K562 (cell line): Measurements from ENCODE around the gene SLC37A2. TPM values are rescaled to one million over a fixed set of nuclear protein-coding genes. Genes with fewer than 3 reads are reported as not detected.

Source experiments
- ATF7 ChIP-seq: fragments of 450-650 bp; IDR thresholded peaks from 2 replicates; pipeline ENCODE4 v1.7.1; 2014; ENCODE audit warnings: mild to moderate bottlenecking, moderate library complexity
- DACH1 ChIP-seq: fragments of 450-650 bp; IDR thresholded peaks from 2 replicates; pipeline ENCODE4 v1.6.1; 2018; ENCODE audit not compliant: partially characterized antibody
- GABPB1 ChIP-seq: sonication (generic); formaldehyde crosslinking; IDR thresholded peaks from 2 replicates; pipeline ENCODE4 v1.8.0; 2022; ENCODE audit warnings: mild to moderate bottlenecking, missing genetic modification reagents
- JUND ChIP-seq, 2 experiments: IDR thresholded peaks; 2 replicates in 1 of 2; 3 replicates in 1 of 2; pipeline ENCODE4 v1.6.1; 2011; ENCODE audit warnings: borderline replicate concordance in 2 of 2, low read depth in 2 of 2, low read length in 2 of 2, improper control_type of control experiment in 1 of 2, missing biosample characterization in 1 of 2, missing genetic modification characterization in 1 of 2, missing genetic modification reagents in 1 of 2
- MEF2D ChIP-seq: conservative IDR thresholded peaks from 2 replicates; pipeline ENCODE4 v1.6.1; 2016; ENCODE audit warnings: low read depth, missing genetic modification characterization, missing compliant biosample characterization
- NFE2L1 ChIP-seq: fragments of 450-650 bp; IDR thresholded peaks from 2 replicates; pipeline ENCODE4 v1.6.1; 2016; ENCODE audit warnings: missing genetic modification characterization, low read depth, mild to moderate bottlenecking, missing compliant biosample characterization, moderate library complexity, borderline replicate concordance
- PHF8 ChIP-seq: fragments of 200-600 bp; sonication (generic); IDR thresholded peaks from 2 replicates; pipeline ENCODE4 v1.6.1; 2012; ENCODE audit warnings: mixed run types, mild to moderate bottlenecking, inconsistent platforms, low read length, moderate library complexity, borderline replicate concordance
- RCOR1 ChIP-seq, 2 experiments: IDR thresholded peaks; 2 replicates each; pipeline ENCODE4 v1.6.1; 2012; ENCODE audit warnings: low read depth in 2 of 2, low read length in 2 of 2, borderline replicate concordance in 1 of 2, improper control_type of control experiment in 1 of 2
- REST ChIP-seq, 2 experiments: fragments of 450-650 bp; formaldehyde crosslinking in 1 of 2; IDR thresholded peaks; 2 replicates each; pipeline versions ENCODE4 v1.4.0 to v1.6.1; 2014 to 2020; ENCODE audit warnings: mild to moderate bottlenecking in 2 of 2, borderline replicate concordance in 1 of 2, low read depth in 1 of 2
- SMARCE1 ChIP-seq: fragments of 450-650 bp; IDR thresholded peaks from 2 replicates; pipeline ENCODE4 v1.7.1; 2016; ENCODE audit warnings: mild to moderate bottlenecking
- TFAP4 ChIP-seq: sonication (generic); formaldehyde crosslinking; IDR thresholded peaks from 2 replicates; pipeline ENCODE4 v1.8.0; 2022; ENCODE audit warnings: missing genetic modification reagents, mild to moderate bottlenecking, moderate library complexity, borderline replicate concordance
- ZNF146 ChIP-seq: IDR thresholded peaks from one replicate; pipeline ENCODE4 v1.6.1; 2018; ENCODE audit warnings: missing compliant biosample characterization; ENCODE audit not compliant: unreplicated experiment
- ZNF174 ChIP-seq: fragments of 250-450 bp; sonication (Bioruptor Pico); IDR thresholded peaks from 2 replicates; pipeline ENCODE4 v1.4.0; 2020; ENCODE audit warnings: mild to moderate bottlenecking
- ZNF274 ChIP-seq: IDR thresholded peaks from 2 replicates; pipeline ENCODE4 v1.6.1; 2011; ENCODE audit warnings: low read depth, mild to moderate bottlenecking, low read length, moderate library complexity, borderline replicate concordance
- ZNF324 ChIP-seq: fragments of 250-450 bp; sonication (Bioruptor Pico); IDR thresholded peaks from 2 replicates; pipeline ENCODE4 v1.4.0; 2020; ENCODE audit warnings: mild to moderate bottlenecking
- ZSCAN32 ChIP-seq: fragments of 450-650 bp; formaldehyde crosslinking; IDR thresholded peaks from 2 replicates; pipeline ENCODE4 v1.4.0; 2020; ENCODE audit warnings: mild to moderate bottlenecking, moderate library complexity
- polyA plus RNA-seq, 8 experiments: library from polyadenylated mRNA; depleted of rRNA in 4 of 8; stranded (reverse) in 5 of 8; unstranded in 3 of 8; fragments of >200 nt; fragmentation: Nextera tagmentation in 2 of 8; fragmentation: Illumina TruSeq in 1 of 8; extraction: Ambion mirVana in 2 of 8; extraction: Trizol in 1 of 8; gene quantifications; 2 replicates each; pipeline versions ENCODE4 v1.2.1 to v1.2.3, GENCODE V29; 2011 to 2014; ENCODE audit warnings: inconsistent platforms in 1 of 8, missing spikeins in 1 of 8
- total RNA-seq, 7 experiments: library from RNA; depleted of rRNA in 6 of 7; stranded (reverse); fragments of >200 nt in 6 of 7; fragmentation: Illumina TruSeq in 2 of 7; extraction: Trizol in 2 of 7; gene quantifications; 2 replicates each; pipeline versions ENCODE4 v1.2.1 to v1.2.3, GENCODE V29; 2011 to 2021; ENCODE audit warnings: low replicate concordance in 1 of 7

Gene SLC37A2
- total and polyA plus RNA-seq, 9 of the 15 experiments (the other 6 are each of a cell fraction or from before 2014, with no cell fraction given) = 0.01 to 1.2 (median 0.52) TPM

- TF ChIP-seq GABPB1 (peak; percentile 88), DACH1 (peak; percentile 86), ZSCAN32 (no peak), TFAP4 (no peak), MEF2D (tag) (no peak), ZNF174 (CRISPR knock-in tag) (no peak), RCOR1 (IDR thresholded peaks at IDR 0.05; ENCODE audit: borderline replicate concordance in 1 of 2, low read depth in 2 of 2, low read length in 2 of 2) (peak in 1 of 2 experiments; percentile 91; a peak in 2 of 4 replicates), ZNF274 (no peak), ZNF146 (CRISPR knock-in tag) (no peak), JUND (IDR thresholded peaks at IDR 0.05; ENCODE audit: borderline replicate concordance, low read depth, low read length) (peak; percentile 32), JUND (tag; IDR thresholded peaks at IDR 0.05; ENCODE audit: borderline replicate concordance, low read depth, low read length) (no peak), ATF7 (peak; percentile 63; the same call in 1 of the 2 replicates), NFE2L1 (tag) (no peak), PHF8 (peak; percentile 66), SMARCE1 (no peak; the same call in 1 of the 2 replicates), REST (IDR thresholded peaks at IDR 0.05; ENCODE audit: borderline replicate concordance) (peak; percentile 60), REST (CRISPR knock-in tag; IDR thresholded peaks at IDR 0.05; ENCODE audit: low read depth) (no peak), ZNF324 (CRISPR knock-in tag) (no peak)
Measured at GRCh38 chr11:125111343-125112207, 48.5 kb downstream of the SLC37A2 start, which contains the start of gene TMEM218 (continued).
